GM19463 (cell line): ENCODE data around the gene H1-8.
"Not testable (repeated sequence)": the region's sequence is repeated elsewhere in the genome, so short reads cannot be mapped to it uniquely, and the experiment has no call there.

Source experiments
- ATAC-seq: cut with Tn5 transposase; IDR thresholded peaks from one replicate; pipeline ENCODE4 v1.9.1; 2021; ENCODE audit warnings: mild to moderate bottlenecking, moderate library complexity; ENCODE audit not compliant: unreplicated experiment

The H1-8 gene

DNA sequence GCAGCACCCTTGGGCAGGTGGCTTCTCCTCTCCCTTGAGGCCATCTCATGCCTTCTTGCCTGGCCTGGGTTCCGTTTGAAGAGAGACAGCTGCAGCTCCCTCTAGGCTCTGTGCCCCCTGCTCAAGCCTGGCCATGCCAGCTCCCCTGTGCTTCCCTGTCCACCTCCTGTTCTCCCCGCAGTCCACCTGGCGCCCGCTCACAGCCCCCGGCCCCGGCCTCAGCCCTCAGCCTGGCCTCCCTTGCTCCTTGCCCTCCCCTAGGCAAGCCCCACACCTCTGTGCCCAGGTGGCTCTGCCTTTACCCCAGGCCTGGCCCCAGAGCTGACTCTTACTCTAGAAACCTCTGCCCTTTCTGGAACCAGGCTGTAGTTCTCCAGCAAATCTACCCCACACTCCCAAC, 28.4 kb upstream of the H1-8 start:
- no peak for ATAC-seq

DNA sequence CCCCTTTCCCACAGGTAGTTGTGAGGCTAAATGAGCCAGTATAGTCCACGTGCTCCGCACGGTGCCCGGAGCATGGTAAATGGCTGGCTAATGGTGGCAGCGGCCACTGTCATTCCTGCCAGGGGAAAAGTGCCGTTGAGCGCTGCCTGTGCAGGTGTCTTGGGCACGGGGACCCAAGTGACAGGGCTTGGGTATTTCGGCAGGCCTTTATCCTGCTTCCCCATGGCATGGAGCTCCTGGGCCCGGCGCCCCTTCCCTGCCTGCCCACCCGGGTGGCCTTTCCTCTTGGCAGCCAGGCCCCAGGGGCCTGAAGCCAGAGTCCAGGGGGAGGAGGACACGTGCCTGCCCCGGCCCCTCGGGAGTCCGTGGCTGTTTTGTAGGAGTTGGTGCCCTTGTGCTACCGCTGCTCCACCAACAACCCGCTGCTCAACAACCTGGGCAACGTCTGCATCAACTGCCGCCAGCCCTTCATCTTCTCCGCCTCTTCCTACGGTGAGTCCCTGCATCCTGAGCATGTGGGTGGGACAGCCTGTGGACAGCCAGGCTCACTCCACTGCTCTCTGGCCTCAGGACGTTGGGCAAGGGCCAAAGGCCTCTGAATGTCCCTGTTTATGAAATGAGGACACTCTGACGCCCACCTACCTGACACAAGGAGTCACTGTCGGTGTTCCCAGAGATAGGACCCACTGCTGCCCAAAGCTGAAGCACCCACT, 27.7 kb upstream of the H1-8 start:
- ATAC-seq: not testable (repeated sequence)

DNA sequence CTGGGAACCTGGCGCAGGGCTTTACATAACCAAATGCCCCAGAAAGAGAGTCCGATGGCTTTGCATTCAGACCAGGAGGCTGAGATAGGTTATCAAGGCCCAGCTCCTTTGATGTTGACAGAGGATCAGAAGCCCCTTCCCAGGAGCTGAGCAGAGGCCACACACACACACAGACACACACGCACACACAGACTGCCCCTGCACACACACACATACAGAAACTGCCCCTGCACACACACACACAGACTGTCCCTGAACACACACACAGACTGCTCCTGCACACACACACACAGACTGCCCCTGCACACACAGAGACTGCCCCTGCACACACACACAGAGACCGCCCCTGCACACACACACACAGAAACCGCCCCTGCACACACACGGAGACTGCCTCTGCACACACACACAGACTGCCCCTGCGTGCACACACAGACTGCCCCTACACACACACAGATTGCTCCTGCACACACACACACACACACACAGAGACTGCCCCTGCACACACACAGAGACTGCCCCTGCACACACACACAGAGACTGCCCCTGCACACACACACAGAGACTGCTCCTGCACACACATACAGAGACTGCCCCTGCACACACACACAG, 27.0 kb upstream of the H1-8 start:
- ATAC-seq: not testable (repeated sequence)

DNA sequence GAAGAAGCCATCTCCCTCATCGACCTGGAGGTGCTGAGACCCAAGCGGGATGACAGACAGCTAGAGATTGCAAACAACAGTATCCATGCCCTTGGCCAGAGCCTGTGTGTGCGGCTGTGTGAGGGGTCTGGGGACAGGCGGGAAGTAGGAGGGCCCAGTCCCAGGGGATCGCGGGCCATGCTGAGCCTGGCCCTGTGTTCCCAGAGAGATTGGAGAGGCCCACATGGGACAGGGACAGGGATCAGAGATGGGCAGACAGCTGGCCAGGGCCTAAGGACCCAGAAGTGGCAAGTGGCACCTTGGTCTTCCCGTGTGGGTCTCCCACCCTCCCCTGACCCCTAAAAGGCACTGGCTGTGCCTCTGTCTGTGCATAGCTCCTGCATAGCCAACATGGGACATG, 25.5 kb upstream of the H1-8 start:
- no peak for ATAC-seq

DNA sequence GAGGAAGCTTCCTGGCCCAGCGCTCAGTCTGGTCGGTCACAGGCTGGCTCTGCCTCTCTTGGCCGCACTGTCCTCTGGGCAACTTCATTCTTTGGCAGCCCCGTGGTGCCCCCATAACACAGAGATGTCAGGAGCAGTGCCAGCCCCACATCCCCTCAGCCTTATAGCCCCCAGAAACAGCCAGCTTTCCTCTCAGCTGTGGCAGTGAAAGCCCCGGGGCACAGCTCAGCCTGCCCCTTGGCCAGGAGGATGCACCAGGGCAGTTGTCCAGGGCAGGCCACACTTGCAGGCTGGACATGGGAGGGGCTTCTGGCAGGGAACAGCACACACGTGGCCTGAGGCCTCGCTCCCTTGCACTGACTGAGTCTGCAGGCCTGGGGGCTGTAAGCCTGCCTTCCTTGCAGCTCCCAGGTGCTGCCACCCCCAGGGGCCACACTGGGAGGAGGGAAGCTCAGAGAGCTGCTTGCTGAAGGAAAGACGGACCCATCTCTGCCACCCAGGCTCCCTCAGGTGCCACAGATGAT, 24.9 kb upstream of the H1-8 start:
- no peak for ATAC-seq

DNA sequence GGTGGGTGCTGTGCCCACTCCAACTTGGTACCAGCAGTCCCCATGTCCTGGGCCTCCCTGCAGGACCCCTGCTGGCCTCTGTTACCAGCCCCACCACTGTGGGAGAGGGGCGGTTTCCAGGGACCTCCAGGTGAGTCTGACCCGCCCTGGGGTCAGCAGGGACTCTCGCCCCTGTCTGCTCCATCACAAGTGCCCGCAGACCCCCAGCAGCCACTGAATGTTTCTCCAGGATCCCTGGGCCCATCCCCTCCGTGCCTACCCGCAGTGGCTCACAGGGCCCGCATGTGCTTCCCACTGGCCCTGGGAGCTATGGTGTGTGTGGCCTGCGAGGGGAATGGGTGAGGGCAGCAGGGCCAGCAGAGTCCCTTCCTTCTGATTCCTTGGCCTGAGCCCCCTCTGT, 24.4 kb upstream of the H1-8 start:
- ATAC-seq: no peak

DNA sequence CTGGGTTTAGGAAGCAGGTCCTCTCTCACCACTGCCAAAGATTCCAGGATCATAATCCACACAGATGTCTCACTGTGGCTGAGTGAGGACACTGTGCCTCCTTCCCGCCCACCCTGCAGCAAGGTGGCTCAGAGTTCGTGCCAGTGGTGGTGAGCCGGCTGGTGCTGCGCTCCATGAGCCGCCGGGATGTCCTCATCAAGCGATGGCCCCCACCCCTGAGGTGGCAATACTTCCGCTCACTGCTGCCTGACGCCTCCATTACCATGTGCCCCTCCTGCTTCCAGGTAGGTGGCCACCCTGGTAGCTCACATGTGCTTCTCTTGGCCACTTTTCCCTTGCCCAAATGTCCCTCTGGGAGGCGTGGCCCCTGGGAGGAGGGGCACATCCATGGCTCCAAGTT, 23.5 kb upstream of the H1-8 start:
- no peak for ATAC-seq

DNA sequence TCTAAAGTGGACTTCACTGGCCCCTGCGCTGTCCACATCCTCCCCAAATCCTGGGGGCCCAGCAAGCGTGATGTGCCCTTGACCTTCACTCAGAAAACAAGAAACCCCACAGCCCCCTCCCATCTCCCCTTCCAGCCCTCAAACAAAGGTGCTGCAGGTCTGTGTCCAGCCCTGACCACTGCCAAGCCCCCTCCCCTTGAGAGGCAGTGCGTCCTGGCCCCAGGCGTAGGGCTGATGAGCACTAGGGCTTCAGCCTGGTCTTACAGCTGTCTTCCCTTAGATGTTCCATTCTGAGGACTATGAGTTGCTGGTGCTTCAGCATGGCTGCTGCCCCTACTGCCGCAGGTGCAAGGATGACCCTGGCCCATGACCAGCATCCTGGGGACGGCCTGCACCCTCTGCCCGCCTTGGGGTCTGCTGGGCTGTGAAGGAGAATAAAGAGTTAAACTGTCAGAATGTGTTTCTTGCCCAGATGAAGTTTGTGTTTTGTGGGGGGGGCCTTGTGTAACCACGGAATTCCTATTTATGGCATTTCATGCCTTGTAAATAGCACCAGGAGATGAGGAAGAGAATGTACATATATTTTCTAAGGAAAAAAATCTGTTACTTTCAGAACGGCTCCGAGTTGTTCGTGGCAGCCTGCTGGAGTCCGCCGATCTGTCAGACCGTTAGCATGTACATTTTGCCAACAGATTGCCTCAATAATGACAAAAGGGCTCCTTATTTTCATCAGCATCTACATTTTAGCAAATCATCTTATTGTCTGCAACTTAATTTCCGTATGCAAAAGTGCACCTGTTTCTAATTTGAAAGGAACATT, 22.9 kb upstream of the H1-8 start:
- no peak for ATAC-seq

DNA sequence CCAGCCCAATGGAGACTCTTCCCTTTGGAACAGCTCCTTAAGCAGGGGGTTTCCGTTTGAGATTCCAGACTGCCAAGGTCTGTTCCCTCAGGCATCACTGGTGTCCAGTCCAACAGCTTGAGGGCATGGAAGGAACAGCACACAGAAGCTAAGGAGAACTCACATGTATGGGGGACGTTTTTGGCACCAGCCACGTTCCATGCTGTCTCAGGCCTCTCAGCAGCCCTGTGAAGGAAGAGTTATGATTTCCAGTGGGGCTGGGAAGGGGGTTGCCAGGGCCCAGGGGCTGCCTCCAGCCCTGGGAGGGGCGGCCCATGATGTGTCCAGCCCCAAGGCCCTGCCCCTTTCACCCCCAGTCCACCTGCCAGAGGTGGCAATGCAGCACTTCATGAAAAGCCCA, 22.0 kb upstream of the H1-8 start:
- no peak for ATAC-seq

DNA sequence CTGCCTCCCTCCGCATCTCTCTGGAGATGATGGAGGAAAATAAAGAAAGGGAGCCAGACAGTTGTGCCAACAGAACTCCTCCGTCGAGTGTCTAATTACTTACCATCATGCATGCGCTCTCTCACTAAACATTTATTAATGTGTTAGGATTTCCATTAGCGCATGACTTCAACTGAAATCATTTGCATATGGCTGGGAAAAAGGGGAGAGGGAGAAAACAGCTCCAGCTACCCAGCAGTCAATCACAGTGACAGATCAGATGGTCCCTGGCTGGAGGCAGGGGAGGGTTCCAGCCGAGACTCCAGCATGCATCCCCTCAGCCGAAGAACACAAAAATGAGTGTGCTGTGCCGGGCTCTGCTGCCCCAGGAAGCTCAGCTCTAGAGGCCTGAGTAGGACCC, 21.4 kb upstream of the H1-8 start:
- ATAC-seq: no peak

DNA sequence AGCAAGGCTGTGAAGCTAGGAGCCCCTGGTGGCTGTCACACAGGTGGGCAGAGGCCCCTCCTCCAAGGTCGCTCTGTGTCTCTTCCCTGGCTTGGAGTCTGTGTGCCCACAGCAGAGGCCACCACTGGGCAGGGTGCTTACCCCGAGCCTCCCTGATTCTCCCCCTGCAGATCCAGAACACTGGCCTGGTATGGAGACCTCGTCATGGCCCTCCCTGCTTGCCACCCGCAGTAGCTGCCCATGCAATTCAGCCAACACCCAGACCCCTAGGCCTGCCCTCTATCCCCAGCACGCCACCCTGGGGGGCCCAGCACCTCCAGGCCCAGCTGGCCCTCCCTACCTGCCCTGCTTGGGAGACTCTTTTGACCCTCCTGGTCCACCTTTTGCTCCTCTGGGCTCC, 20.0 kb upstream of the H1-8 start:
- no peak for ATAC-seq

DNA sequence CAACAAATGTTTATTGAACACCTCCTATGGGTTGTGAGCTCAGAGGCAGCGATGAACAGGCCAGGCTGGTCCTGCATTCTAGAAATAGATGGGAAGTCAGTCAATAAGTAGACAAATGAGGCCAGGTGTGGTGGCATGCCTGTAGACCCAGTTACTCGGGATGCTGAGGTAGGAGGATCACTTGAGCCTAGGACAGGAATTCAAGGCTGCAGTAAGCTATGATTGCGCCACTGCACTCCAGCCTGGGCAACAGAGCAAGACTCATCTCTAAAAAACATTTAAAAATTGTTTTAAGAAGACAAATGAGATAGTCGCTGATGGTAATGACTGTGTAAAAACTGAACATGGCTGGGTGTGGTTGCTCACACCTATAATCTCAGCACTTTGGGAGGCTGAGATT, 18.9 kb upstream of the H1-8 start:
- no peak for ATAC-seq

DNA sequence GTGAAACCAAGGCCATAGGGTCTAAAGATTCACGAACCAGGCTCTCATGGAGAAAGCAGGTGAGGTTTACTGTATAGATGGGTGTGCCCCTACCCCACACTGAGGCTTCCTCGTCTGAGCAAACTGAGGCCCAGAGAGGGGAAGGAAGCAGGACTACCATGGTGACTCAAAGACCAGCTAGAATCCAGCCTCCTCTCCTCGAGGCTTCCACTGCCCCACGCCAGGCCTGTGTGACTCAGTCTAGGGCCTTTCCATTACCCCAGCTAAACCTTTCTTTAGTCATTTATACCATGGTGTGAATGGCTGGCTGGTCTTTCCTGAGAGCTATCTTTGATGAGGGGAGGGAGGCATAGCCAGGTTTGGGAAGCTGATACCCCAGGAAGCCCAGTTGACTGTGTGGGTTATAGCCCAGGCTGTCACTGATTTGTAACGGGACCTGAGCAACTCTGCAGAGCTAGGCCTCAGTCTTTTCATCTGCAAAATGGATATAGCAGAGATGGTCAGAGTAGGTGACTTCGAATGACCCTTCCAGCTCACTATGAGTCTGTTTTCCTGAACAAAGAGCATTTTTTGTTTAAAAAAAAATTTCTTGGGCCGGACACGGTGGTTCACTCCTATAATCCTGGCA, 17.5 kb upstream of the H1-8 start:
- ATAC-seq: no peak

DNA sequence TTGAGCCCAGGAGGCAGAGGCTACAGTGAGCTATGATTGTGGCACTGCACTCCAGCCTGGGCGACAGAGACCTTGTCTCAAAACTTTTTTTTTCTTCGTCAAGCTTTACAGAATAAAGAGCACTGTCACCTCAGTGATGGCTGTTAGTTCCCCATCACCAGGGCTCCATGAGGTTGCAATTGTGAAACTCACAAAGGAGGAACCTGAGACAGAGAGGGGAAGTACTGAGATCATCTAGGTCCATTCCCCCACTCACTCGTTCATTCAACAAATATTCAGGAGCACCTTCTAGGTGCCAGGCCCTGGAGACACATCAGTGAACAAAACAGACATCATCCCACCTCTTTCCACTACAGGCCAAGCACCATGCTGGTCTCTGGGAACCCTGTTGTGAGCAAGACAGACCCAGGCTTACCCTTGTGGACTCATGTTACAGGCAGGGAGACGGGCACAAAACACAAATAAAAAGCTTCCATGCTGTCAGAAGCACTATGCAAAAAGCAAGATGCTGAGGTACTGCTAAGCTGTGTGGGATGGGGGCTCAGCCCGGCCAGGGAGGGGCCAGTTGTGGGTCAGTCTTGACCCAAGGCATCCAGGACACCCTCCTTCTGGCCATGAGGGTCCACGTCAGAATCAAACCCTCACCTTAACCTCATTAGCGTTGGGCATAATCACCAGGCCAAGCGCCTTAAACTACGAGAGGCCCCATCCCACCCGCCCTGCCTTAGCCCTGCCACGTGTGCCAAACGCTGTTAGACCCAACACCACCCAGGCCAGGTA, 16.7 kb upstream of the H1-8 start:
- ATAC-seq: peak; percentile 95

DNA sequence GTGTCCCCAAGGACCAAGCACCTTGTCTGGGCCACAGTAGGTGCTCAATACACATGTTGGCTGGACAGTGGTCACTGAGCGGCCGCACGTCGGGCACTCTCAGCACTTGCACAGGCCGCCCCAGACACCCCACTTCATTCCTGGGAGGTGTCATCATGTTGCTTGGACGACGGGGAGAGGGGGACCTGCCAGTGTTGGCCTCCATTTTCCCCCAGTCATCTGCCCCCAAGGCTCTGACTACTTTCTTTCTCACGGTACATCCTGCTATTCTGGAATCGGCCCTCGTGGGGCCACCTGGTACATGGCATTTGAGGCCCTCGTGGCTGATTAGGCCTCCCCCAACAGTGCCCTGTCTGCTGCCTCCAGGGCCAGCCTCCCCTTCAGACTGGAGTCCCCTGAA, 15.7 kb upstream of the H1-8 start:
- no peak for ATAC-seq

DNA sequence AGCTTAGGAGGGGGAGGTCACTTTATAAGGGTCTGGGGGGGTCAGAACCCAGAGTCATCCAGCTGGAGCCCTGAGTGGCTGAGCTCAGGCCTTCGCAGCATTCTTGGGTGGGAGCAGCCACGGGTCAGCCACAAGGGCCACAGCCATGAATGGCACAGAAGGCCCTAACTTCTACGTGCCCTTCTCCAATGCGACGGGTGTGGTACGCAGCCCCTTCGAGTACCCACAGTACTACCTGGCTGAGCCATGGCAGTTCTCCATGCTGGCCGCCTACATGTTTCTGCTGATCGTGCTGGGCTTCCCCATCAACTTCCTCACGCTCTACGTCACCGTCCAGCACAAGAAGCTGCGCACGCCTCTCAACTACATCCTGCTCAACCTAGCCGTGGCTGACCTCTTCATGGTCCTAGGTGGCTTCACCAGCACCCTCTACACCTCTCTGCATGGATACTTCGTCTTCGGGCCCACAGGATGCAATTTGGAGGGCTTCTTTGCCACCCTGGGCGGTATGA, 14.3 kb upstream of the H1-8 start, which contains the start of gene RHO:
TSS of gene RHO (plus strand) at position 51 of the 512 bp plus-strand sequence. CDS start at position 146, 95 bp downstream.
- ATAC-seq: no peak

DNA sequence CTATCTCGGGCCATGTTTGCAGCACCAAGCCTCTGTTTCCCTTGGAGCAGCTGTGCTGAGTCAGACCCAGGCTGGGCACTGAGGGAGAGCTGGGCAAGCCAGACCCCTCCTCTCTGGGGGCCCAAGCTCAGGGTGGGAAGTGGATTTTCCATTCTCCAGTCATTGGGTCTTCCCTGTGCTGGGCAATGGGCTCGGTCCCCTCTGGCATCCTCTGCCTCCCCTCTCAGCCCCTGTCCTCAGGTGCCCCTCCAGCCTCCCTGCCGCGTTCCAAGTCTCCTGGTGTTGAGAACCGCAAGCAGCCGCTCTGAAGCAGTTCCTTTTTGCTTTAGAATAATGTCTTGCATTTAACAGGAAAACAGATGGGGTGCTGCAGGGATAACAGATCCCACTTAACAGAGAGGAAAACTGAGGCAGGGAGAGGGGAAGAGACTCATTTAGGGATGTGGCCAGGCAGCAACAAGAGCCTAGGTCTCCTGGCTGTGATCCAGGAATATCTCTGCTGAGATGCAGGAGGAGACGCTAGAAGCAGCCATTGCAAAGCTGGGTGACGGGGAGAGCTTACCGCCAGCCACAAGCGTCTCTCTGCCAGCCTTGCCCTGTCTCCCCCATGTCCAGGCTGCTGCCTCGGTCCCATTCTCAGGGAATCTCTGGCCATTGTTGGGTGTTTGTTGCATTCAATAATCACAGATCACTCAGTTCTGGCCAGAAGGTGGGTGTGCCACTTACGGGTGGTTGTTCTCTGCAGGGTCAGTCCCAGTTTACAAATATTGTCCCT, 13.4 kb upstream of the H1-8 start:
- no peak for ATAC-seq

DNA sequence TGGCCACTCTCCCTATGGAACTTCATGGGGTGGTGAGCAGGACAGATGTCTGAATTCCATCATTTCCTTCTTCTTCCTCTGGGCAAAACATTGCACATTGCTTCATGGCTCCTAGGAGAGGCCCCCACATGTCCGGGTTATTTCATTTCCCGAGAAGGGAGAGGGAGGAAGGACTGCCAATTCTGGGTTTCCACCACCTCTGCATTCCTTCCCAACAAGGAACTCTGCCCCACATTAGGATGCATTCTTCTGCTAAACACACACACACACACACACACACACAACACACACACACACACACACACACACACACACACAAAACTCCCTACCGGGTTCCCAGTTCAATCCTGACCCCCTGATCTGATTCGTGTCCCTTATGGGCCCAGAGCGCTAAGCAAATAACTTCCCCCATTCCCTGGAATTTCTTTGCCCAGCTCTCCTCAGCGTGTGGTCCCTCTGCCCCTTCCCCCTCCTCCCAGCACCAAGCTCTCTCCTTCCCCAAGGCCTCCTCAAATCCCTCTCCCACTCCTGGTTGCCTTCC, 12.7 kb upstream of the H1-8 start:
- no peak for ATAC-seq

DNA sequence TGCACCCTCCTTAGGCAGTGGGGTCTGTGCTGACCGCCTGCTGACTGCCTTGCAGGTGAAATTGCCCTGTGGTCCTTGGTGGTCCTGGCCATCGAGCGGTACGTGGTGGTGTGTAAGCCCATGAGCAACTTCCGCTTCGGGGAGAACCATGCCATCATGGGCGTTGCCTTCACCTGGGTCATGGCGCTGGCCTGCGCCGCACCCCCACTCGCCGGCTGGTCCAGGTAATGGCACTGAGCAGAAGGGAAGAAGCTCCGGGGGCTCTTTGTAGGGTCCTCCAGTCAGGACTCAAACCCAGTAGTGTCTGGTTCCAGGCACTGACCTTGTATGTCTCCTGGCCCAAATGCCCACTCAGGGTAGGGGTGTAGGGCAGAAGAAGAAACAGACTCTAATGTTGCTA, 12.2 kb upstream of the H1-8 start:
- ATAC-seq: no peak
